HepG2 (cell line): Measurements from ENCODE around the gene C19orf38. TPM values are rescaled to one million over a fixed set of nuclear protein-coding genes. Genes with fewer than 3 reads are reported as not detected.
A peak's percentile ranks its signal among the peaks of the same experiment; 100 is the strongest.

Source experiments
- ATRX ChIP-seq: sonication (generic); formaldehyde crosslinking; IDR thresholded peaks from 2 replicates; pipeline ENCODE4 v1.4.0; 2020; ENCODE audit warnings: missing genetic modification reagents, borderline replicate concordance
- BRD4 ChIP-seq: sonication (generic); formaldehyde crosslinking; IDR thresholded peaks from 2 replicates; pipeline ENCODE4 v1.4.0; 2020; ENCODE audit warnings: missing genetic modification reagents
- BRF2 ChIP-seq: sonication (generic); formaldehyde crosslinking; IDR thresholded peaks from 2 replicates; pipeline ENCODE4 v1.8.1; 2022; ENCODE audit warnings: mild to moderate bottlenecking, missing genetic modification reagents
- CC2D1A ChIP-seq: sonication (generic); formaldehyde crosslinking; IDR thresholded peaks from 2 replicates; pipeline ENCODE4 v1.8.1; 2023; ENCODE audit warnings: mild to moderate bottlenecking, missing genetic modification reagents
- JUND ChIP-seq: sonication (generic); formaldehyde crosslinking; IDR thresholded peaks from 2 replicates; pipeline ENCODE4 v1.8.0; 2022; ENCODE audit warnings: mild to moderate bottlenecking, missing genetic modification reagents
- POLR2G ChIP-seq: fragments of 200-400 bp; formaldehyde crosslinking; IDR thresholded peaks from 2 replicates; pipeline ENCODE4 v1.6.1; 2018; ENCODE audit warnings: mild to moderate bottlenecking, low read depth, low read length, moderate library complexity
- RBFOX2 ChIP-seq: fragments of 200-400 bp; formaldehyde crosslinking; IDR thresholded peaks from 2 replicates; pipeline ENCODE4 v1.6.1; 2017; ENCODE audit warnings: low read depth, mild to moderate bottlenecking, low read length
- RXRA ChIP-seq: sonication (generic); formaldehyde crosslinking; IDR thresholded peaks from 2 replicates; pipeline ENCODE4 v1.5.1; 2020; ENCODE audit warnings: missing genetic modification reagents
- SNAPC4 ChIP-seq: sonication (generic); formaldehyde crosslinking; IDR thresholded peaks from 2 replicates; pipeline ENCODE4 v1.4.0; 2020; ENCODE audit warnings: mild to moderate bottlenecking, missing genetic modification reagents
- ZFX ChIP-seq: sonication (generic); formaldehyde crosslinking; IDR thresholded peaks from 2 replicates; pipeline ENCODE4 v1.4.0; 2020; ENCODE audit warnings: mild to moderate bottlenecking, low read depth, missing genetic modification reagents, moderate library complexity
- ZFY ChIP-seq: sonication (generic); formaldehyde crosslinking; IDR thresholded peaks from 2 replicates; pipeline ENCODE4 v1.4.0; 2020; ENCODE audit warnings: missing genetic modification reagents
- ZNF224 ChIP-seq: sonication (generic); formaldehyde crosslinking; IDR thresholded peaks from 2 replicates; pipeline ENCODE4 v1.5.0; 2020; ENCODE audit warnings: mild to moderate bottlenecking, missing genetic modification reagents
- ZNF574 ChIP-seq: sonication (generic); formaldehyde crosslinking; IDR thresholded peaks from 2 replicates; pipeline ENCODE4 v1.4.0; 2020; ENCODE audit warnings: missing genetic modification reagents
- ZSCAN31 ChIP-seq: sonication (generic); formaldehyde crosslinking; IDR thresholded peaks from 2 replicates; pipeline ENCODE4 v1.5.0; 2020; ENCODE audit warnings: low read depth, mild to moderate bottlenecking, missing genetic modification reagents
- polyA plus RNA-seq, 8 experiments: library from polyadenylated mRNA; depleted of rRNA in 3 of 8; stranded (reverse) in 7 of 8; unstranded in 1 of 8; fragments of >200 nt; fragmentation: Illumina TruSeq in 4 of 8; extraction: Trizol in 4 of 8; gene quantifications; 2 replicates each; pipeline versions ENCODE4 v1.2.1 to v1.2.3, GENCODE V29; 2011 to 2016; ENCODE audit warnings: low read depth in 4 of 8, missing spikeins in 1 of 8, mixed read lengths in 1 of 8; ENCODE audit not compliant: insufficient read depth in 1 of 8
- total RNA-seq, 5 experiments: library from RNA; depleted of rRNA; stranded (reverse); fragments of >200 nt; fragmentation: Illumina TruSeq; extraction: Trizol; gene quantifications; 2 replicates each; pipeline ENCODE4 v1.2.3, GENCODE V29; 2016; ENCODE audit warnings: low read depth in 1 of 5
- TF ChIP-seq, protein P1 (sequence below): sonication (generic); formaldehyde crosslinking; IDR thresholded peaks from 2 replicates; pipeline ENCODE4 v1.4.0; 2020; ENCODE audit warnings: missing genetic modification reagents

Gene C19orf38
- total and polyA plus RNA-seq, 2 of the 13 experiments (the other 11 are each of a cell fraction or from before 2014, with no cell fraction given): 0.11 TPM; not detected in 1

GRCh38 chr19:10835754-10836478 lies 12.3 kb upstream of the C19orf38 start, which contains the start of gene TMED1 (continued):
- TF ChIP-seq BRF2 (CRISPR knock-in tag) (0 out of 2 replicates have a peak, but pooled peaks have one; percentile 15), ZNF574 (0 out of 2 replicates have a peak, but pooled peaks have one; percentile 11), JUND (CRISPR knock-in tag) (no peak), ZNF224 (CRISPR knock-in tag) (no peak), POLR2G (peak; percentile 76), ATRX (CRISPR knock-in tag) (no peak), SNAPC4 (CRISPR knock-in tag) (peak; percentile 26; the same call in 1 of the 2 replicates), ZFY (CRISPR knock-in tag) (peak; percentile 87), CC2D1A (CRISPR knock-in tag) (no peak), ZFX (CRISPR knock-in tag) (peak; percentile 93), ZSCAN31 (CRISPR knock-in tag) (peak; percentile 53; the same call in 1 of the 2 replicates), BRD4 (CRISPR knock-in tag) (no peak), RXRA (peak; percentile 53; the same call in 1 of the 2 replicates), RBFOX2 (peak; percentile 94)
- TF ChIP-seq, protein P1, sequence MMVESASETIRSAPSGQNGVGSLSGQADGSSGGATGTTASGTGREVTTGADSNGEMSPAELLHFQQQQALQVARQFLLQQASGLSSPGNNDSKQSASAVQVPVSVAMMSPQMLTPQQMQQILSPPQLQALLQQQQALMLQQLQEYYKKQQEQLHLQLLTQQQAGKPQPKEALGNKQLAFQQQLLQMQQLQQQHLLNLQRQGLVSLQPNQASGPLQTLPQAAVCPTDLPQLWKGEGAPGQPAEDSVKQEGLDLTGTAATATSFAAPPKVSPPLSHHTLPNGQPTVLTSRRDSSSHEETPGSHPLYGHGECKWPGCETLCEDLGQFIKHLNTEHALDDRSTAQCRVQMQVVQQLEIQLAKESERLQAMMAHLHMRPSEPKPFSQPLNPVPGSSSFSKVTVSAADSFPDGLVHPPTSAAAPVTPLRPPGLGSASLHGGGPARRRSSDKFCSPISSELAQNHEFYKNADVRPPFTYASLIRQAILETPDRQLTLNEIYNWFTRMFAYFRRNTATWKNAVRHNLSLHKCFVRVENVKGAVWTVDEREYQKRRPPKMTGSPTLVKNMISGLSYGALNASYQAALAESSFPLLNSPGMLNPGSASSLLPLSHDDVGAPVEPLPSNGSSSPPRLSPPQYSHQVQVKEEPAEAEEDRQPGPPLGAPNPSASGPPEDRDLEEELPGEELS (CRISPR knock-in tag): 0 out of 2 replicates have a peak, but pooled peaks have one; percentile 48
